HepG2 (cell line): Measurements from ENCODE around the gene ATP2C2.

Experiments used
- CREB1 ChIP-seq, 2 experiments: fragments of 450-650 bp in 1 of 2; IDR thresholded peaks; 2 replicates each; pipeline ENCODE4 v1.6.1; 2016 to 2017; ENCODE audit warnings: control low read depth in 1 of 2, mild to moderate bottlenecking in 1 of 2, missing compliant biosample characterization in 1 of 2, missing genetic modification characterization in 1 of 2
- RXRA ChIP-seq: sonication (generic); formaldehyde crosslinking; IDR thresholded peaks from 2 replicates; pipeline ENCODE4 v1.5.1; 2020; ENCODE audit warnings: missing genetic modification reagents

DNA sequence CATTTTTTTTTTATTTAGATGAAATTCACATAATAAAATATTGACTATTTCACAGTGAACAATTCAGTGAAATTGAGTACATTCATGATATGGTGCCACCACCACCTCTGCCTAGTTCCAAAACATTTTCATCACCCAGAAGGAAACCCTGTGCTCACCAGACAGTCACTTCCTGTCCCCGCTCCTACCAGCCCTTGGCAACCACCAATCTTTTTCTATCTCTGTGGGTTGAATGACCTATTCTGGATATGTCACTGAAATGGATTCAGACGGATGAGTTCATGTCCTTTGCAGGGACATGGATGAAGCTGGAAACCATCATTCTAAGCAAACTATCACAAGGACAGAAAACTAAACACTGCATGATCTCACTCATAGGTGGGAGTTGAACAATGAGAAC lies 40.5 kb downstream of the ATP2C2 start:
- no peak for TF ChIP-seq CREB1 (IDR thresholded peaks at IDR 0.05)
- TF ChIP-seq CREB1 (CRISPR knock-in tag; IDR thresholded peaks at IDR 0.05), result no peak
- no peak for TF ChIP-seq RXRA
